DND-41 (cell line): ENCODE results near the gene SDK2.

ENCODE experiments used
- CTCF ChIP-seq: IDR thresholded peaks from 2 replicates; pipeline ENCODE4 v1.5.1; 2012; ENCODE audit warnings: borderline replicate concordance, low read length, moderate library complexity, mild to moderate bottlenecking; ENCODE audit not compliant: poor library complexity, severe bottlenecking; ENCODE audit errors: extremely low read depth
- EZH2 ChIP-seq: IDR thresholded peaks from 3 replicates; pipeline ENCODE4 v1.6.1; 2012; ENCODE audit warnings: borderline replicate concordance, low read depth, mild to moderate bottlenecking, moderate library complexity, low read length, inconsistent platforms; ENCODE audit not compliant: severe bottlenecking

GRCh38 chr17:73492821-73493814, 151.1 kb downstream of the SDK2 start:
- TF ChIP-seq EZH2 (no peak), CTCF (no peak)
